Right ventricle myocardium inferior (tissue), 1 donor: ENCODE results near the gene ATP6V1B1. TPM values are rescaled to one million over a fixed set of nuclear protein-coding genes. Genes with fewer than 3 reads are reported as not detected.

ENCODE experiments used
- ATAC-seq: fragments of 200-7000 bp; cut with Tn5 transposase; one replicate; pipeline ENCODE4 v1.9.1; 2020; ENCODE audit warnings: mild to moderate bottlenecking, moderate library complexity
- DNase-seq: peaks from one replicate; pipeline ENCODE4 v3.0.0; 2021; ENCODE audit errors: missing footprints
- intact Hi-C: fragments of 100-400 bp; cut with DNase I; formaldehyde crosslinking; loops from one replicate; pipeline ENCODE4 v1.11.0; 2022
- long read RNA-seq: library from polyadenylated mRNA; unstranded; transcript quantifications from one replicate; pipeline ENCODE4 v2.0.0, GENCODE V29; 2021
- total RNA-seq: library from RNA; stranded (reverse); fragmentation: NEBNext Ultra II Directional; extraction: Animal tissue kit (Norgen Biotek cat#: 25700); gene quantifications from one replicate; pipeline ENCODE4 v1.2.1, GENCODE V29; 2021
- donor health status: DM: no; HTN: yes; CAD: no; lungs with severe emphysema.

ATP6V1B1 gene
- not detected for total RNA-seq
- long read RNA-seq = 0 reads

DNA sequence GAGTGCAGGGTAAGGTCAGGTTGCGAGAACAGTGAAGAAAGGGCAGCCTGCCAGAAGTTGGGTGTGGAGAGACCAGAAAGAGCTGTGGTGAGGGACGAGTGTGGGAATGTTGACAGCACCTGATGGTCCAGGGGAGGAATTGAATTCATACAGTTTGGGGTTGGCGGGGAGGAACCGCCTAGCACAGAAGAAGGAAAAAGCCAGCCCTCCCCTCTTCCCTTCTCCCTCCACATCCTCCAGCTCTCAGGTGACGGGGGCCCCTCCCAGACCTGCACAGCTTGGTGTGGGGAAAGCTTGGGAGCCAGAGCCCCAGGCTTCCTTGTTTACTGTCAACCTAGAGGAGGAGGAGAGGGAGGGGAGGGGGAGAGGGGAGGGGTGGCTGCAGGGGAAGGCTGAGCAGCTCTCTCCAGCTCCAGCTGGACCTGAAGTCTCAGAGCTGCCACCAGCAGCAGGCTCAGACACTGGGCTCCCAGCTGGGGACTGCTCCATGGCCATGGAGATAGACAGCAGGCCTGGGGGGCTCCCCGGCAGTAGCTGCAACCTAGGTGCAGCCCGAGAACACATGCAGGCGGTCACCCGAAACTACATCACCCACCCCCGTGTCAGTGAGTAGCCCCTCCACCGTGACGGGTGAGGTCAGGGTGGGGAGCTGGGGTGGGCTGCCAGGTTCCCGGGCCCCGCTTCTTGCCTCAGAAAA lies at the start of gene ATP6V1B1:
ATP6V1B1 (plus strand) TSS at position 433 of the 697 bp plus-strand sequence; CDS start at position 488, 55 bp downstream.
- intact Hi-C loops = no loop called here
- ATAC-seq (no peak), DNase-seq (no peak)

DNA sequence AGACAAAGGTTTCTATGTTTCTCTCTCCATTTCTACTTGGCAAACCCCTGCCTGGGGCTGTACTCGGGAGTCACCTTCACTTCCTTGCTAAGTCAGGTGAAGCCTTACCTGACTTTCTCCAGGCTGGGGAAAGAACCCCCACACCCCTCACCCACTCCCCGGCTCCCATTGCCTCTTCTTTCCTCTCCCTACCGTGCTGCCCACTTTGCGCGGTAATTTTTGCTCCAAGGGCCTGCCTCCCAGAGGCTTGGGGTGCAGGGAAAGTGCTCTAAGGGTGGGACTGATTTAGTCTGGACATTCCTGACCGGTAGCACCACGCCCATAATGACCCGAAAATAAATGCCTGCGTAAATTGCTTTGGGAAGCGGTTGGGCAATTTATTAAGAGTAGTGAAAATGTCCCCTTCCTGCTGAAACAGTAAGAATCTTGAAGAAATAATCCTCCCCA lies 49.1 kb upstream of the ATP6V1B1 start:
- ATAC-seq (no peak), DNase-seq (no peak)
- intact Hi-C loops = no loop called here

DNA sequence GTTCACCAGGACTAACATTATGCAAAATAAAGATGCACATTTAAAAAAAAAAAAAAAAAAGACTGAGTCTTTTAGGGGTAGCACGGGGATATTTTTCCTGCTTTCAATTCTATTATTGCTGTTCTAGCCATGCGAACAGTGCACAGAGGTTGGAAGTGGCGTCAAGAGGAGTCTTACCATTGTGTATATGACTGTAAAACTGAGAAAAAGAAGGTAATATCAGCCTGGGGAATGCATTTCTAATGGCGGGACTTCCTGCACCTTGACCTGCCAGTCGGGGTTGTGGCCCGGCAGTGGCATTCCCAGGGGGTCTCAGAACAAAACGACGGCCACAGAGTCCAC lies 48.5 kb upstream of the ATP6V1B1 start:
- no peak for DNase-seq

GRCh38 chr2:70887550-70888246 lies 48.0 kb upstream of the ATP6V1B1 start:
- intact Hi-C loops = no loop called here
- DNase-seq (no peak), ATAC-seq (no peak)

More for the DNA sequence above, 48.5 kb upstream of the ATP6V1B1 start:
- intact Hi-C loops = no loop called here
- ATAC-seq = no peak

- DNase-seq (no peak), ATAC-seq (no peak)
- intact Hi-C loops = no loop called here
These were observed 47.3 kb upstream of the ATP6V1B1 start for GRCh38 chr2:70888366-70888922.

- ATAC-seq (peak; percentile 33), DNase-seq (no peak)
- intact Hi-C loops = no loop called here
These were observed 46.6 kb upstream of the ATP6V1B1 start for GRCh38 chr2:70888923-70889715.

DNA sequence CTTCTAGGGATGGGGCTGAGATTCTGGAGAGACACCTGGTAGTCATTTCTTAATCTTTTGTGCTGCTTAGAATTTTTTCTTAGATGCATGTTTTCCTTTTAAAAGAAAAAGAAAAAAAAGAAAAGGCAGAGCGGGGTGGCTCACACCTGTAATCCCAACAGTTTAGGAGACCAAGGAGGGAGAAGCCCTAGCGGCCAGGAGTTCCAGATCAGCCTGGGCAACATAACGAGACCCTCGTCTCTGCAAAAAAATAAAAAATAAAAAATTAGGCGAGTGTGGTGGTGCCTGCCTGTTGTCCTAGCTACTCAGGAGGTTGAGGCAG lies 46.0 kb upstream of the ATP6V1B1 start:
- ATAC-seq = no peak
- intact Hi-C loops = no loop called here
- no peak for DNase-seq

GRCh38 chr2:70890469-70891065 lies 45.1 kb upstream of the ATP6V1B1 start:
- intact Hi-C loops = no loop called here
- ATAC-seq (no peak), DNase-seq (no peak)

DNA sequence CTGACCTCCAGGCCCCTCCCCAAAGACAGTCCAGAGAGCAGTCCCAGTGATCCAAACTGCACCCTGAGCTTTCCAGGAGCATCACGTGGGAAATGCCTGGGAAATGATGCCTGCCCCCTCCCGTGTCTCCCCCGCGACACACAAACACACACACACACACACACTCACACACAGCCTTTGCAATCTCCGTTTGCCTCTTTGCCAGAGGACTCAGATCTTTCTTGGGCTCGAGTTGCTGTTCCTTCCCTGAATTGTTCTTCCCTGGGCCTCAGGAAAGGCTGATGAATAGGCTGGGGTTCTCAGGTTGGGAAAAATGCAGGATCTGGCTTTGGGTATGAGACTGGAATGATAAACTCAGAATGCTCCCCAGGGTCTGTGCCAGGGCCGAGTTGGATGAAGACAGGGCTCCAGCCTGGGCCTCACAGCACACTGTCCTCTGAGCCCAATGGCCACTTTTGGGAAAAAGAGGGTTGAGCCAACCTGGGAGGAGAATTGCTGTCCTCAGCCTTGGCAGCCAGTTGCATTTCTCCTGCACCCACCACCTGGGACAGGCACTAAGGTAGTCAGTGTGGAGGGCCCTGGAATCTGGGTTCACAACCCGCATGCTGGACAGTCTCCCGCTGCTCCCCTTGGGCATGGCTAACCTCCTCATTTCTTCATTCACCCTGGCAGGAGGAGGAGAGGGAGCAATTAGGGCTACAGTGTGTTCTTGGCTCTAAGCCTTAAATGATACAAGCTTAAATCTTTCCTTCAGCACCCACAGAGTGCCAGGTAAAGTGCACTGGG lies 43.9 kb upstream of the ATP6V1B1 start:
- DNase-seq (no peak), ATAC-seq (no peak)
- intact Hi-C loops = no loop called here

- ATAC-seq (no peak), DNase-seq (no peak)
- intact Hi-C loops = no loop called here
These were observed 43.0 kb upstream of the ATP6V1B1 start for GRCh38 chr2:70892750-70893149.

GRCh38 chr2:70893186-70893585 lies 42.5 kb upstream of the ATP6V1B1 start:
- intact Hi-C loops = no loop called here
- DNase-seq (no peak), ATAC-seq (no peak)

GRCh38 chr2:70894765-70895164 lies 40.9 kb upstream of the ATP6V1B1 start:
- ATAC-seq = no peak
- intact Hi-C loops = no loop called here

DNA sequence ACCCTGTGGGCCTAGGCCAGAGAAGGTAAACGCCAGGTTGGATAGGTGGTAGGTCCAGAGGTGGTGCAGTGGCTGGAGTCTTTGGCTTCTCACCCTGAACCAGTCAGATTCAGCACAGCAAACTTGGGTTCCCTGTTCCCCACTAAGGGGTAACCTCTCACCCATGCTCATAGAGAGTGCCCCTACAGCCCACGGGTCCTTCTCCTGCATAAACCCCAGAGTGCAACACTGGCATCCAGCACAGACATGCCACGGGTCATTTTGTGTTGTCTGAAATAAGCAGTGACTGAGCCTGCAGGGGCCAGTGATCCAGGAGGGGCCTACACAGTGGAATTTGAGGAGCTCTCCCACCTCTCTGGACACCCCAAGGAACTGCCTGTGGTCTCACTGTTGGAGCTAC lies 40.5 kb upstream of the ATP6V1B1 start:
- intact Hi-C loops = no loop called here
- no peak for DNase-seq

More at GRCh38 chr2:70894765-70895164, 40.9 kb upstream of the ATP6V1B1 start:
- DNase-seq = no peak

DNA sequence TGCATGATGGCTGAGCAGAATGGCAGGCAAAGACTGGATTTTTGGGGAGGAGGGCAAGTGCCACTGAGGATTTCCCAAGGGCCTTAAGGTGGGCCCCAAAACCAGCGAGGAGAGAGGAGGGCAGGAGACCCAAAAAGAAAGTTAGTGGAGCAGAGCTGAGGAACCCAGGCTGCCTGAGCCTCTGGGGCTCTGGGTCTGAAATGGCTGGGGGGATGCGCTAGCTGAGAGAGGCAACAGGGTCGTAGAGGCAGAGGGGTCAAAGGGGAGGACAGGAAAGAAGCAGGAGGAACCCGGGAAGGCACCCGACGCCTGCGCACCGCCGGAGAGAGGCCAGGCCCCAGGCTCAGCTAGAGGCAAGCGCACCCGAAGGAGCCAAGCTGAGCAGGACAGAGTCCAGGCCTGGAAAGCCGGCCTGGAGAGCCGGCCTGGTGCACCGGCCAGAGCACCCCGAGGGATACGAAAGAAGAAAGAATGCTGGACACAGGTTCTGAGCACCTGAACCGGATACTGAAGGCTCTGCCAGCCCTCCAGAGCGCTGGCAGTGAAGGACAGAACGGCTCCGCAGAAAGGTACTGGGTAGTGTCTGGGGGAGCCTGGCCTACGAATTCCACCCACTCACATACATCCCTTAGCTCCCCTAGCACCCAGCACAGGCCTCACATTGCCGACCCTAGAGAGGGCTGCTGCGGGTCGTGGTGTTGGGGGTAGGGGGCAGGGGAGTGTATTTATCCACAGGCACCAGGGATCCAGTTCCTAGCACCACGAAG lies 39.5 kb upstream of the ATP6V1B1 start:
- ATAC-seq (no peak), DNase-seq (no peak)
- intact Hi-C loops = no loop called here

More for the DNA sequence above, 40.5 kb upstream of the ATP6V1B1 start:
- ATAC-seq = no peak

- intact Hi-C loops = no loop called here
- ATAC-seq = no peak
These were observed 38.9 kb upstream of the ATP6V1B1 start for GRCh38 chr2:70896765-70897202.

DNA sequence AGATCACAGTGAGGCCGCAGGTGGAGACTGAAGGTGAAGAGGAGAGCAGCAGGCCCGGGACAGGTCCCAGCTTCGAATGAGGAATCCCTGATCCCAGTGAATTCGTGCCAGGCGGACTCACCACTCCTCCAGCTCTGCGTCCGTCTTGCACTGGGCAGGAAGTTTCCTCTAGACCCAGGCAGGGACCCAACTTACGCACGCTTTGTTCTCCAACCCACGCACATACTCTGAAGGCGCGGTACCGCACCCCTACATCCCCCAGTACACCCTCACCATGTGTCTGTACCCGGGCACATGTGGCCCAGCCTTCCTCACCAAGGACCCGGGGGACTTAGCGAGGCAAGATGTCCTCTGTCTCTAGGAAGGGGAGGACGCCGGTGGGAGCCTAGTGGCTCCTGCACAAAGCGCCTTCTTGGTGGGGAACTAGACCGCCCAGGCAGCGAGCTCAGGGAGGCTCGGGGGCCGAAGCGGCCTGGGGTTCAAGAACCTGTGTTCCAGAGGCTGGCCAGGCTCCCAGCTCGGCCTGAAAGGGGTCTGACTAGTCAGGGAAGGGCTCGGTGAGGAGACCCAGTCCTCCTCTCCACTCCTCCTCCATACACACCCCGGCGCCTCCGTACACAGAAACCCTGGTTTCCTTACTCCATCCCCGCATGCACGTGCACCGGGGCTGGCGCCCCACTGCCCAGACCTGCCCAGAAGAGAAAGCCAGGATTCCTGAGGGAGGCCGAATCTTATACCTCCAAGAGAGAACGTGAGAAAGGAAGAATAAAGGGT lies 38.3 kb upstream of the ATP6V1B1 start:
- ATAC-seq = no peak
- no peak for DNase-seq
- intact Hi-C loops = no loop called here

More at GRCh38 chr2:70896765-70897202, 38.9 kb upstream of the ATP6V1B1 start:
- DNase-seq = no peak

GRCh38 chr2:70897977-70898226 lies 37.8 kb upstream of the ATP6V1B1 start:
- ATAC-seq (no peak), DNase-seq (no peak)
- intact Hi-C loops = no loop called here
